OCI-LY3 (cell line): Measurements from ENCODE around the gene ODAD2.

Experiments used
- H2AFZ ChIP-seq: fragments of 200-600, 300-600 bp; shearing (Covaris generic); 2 replicates; pipeline ENCODE4 v1.6.0; 2014; ENCODE audit warnings: antibody characterized with exemption, low read depth, low read length
- H3K27ac ChIP-seq: fragments of 200-600, 300-600 bp; sonication (generic); 2 replicates; pipeline ENCODE4 v1.5.1; 2014; ENCODE audit warnings: mild to moderate bottlenecking, low read length, moderate library complexity, mixed read lengths
- H3K27me3 ChIP-seq: fragments of 200-600, 300-600 bp; sonication (generic); 2 replicates; pipeline ENCODE4 v1.6.1; 2014; ENCODE audit warnings: low read depth, low read length, mixed read lengths
- H3K36me3 ChIP-seq: fragments of 200-600, 300-600 bp; sonication (generic); replicated peaks from 2 replicates; pipeline ENCODE3; 2014; ENCODE audit warnings: low read depth, low read length, mixed read lengths
- H3K4me1 ChIP-seq: fragments of 300-600, 200-600 bp; sonication (generic); 2 replicates; pipeline ENCODE4 v1.6.1; 2014; ENCODE audit warnings: low read length, mixed read lengths
- H3K4me2 ChIP-seq: fragments of 200-600, 300-600 bp; sonication (generic); 2 replicates; pipeline ENCODE4 v1.6.1; 2014; ENCODE audit warnings: low read length, mixed read lengths
- H3K4me3 ChIP-seq: fragments of 300-600, 200-600 bp; sonication (generic); 2 replicates; pipeline ENCODE4 v1.5.1; 2014; ENCODE audit warnings: antibody characterized with exemption, mild to moderate bottlenecking, low read length, moderate library complexity
- H3K79me2 ChIP-seq: fragments of 300-600, 200-600 bp; shearing (Covaris generic); 2 replicates; pipeline ENCODE4 v1.6.1; 2014; ENCODE audit warnings: mild to moderate bottlenecking, low read length, mixed read lengths
- H3K9ac ChIP-seq: fragments of 300-600, 200-600 bp; shearing (Covaris generic); 2 replicates; pipeline ENCODE4 v1.6.0; 2014; ENCODE audit warnings: mild to moderate bottlenecking, low read length, moderate library complexity
- H3K9me3 ChIP-seq: fragments of 200-600, 300-600 bp; shearing (Covaris generic); 2 replicates; pipeline ENCODE4 v1.6.1; 2014; ENCODE audit warnings: low read length, mixed read lengths; ENCODE audit not compliant: insufficient read depth
- H4K20me1 ChIP-seq: fragments of 200-600, 300-600 bp; sonication (generic); 2 replicates; pipeline ENCODE4 v1.6.1; 2016; ENCODE audit warnings: low read length, mixed read lengths; ENCODE audit not compliant: insufficient read depth
- CTCF ChIP-seq: fragments of 200-600, 300-600 bp; sonication (generic); IDR thresholded peaks from 2 replicates; pipeline ENCODE4 v1.5.1; 2014; ENCODE audit warnings: antibody characterized with exemption, low read length, low read depth
- EZH2phosphoT487 ChIP-seq: fragments of 200-600 bp; shearing (Covaris generic); IDR thresholded peaks from 2 replicates; pipeline ENCODE4 v1.6.1; 2018; ENCODE audit warnings: antibody characterized with exemption, mixed run types, low read depth

ODAD2 gene

GRCh38 chr10:27771231-27771630 lies 227.6 kb downstream of the ODAD2 start:
- Histone ChIP-seq H3K4me2 (no peak overlapping the region), H3K27ac (no peak overlapping the region), H3K4me1 (no peaks in the 10 kb centered on the region), H3K79me2 (no peaks in the 10 kb centered on the region), H2AFZ (no peak overlapping the region), H4K20me1 (no peaks in the 10 kb centered on the region), H3K36me3 (no peaks in the 10 kb centered on the region), H3K9me3 (no peaks in the 10 kb centered on the region), H3K9ac (no peak overlapping the region), H3K27me3 (no peaks in the 10 kb centered on the region), H3K4me3 (no peak overlapping the region)
- TF ChIP-seq CTCF (no peak), EZH2phosphoT487 (no peak)

GRCh38 chr10:27770181-27770580 lies 228.7 kb downstream of the ODAD2 start:
- no peaks in the 10 kb centered on the region for H3K9me3 ChIP-seq
- H3K27me3 ChIP-seq = no peaks in the 10 kb centered on the region
- no peak overlapping the region for H2AFZ ChIP-seq
- no peak overlapping the region for H3K9ac ChIP-seq
- H3K4me1 ChIP-seq = no peaks in the 10 kb centered on the region
- H3K79me2 ChIP-seq = no peaks in the 10 kb centered on the region
- H3K36me3 ChIP-seq = no peaks in the 10 kb centered on the region
- TF ChIP-seq CTCF (no peak), EZH2phosphoT487 (no peak)
- H4K20me1 ChIP-seq = no peaks in the 10 kb centered on the region
- H3K27ac ChIP-seq = no peak overlapping the region
- H3K4me3 ChIP-seq = no peak overlapping the region
- H3K4me2 ChIP-seq = no peak overlapping the region
